Motor neuron (in vitro differentiated cells): ENCODE results near the gene FMO3. TPM values are rescaled to one million over a fixed set of nuclear protein-coding genes. Genes with fewer than 3 reads are reported as not detected.

Experiments used
- ATAC-seq, 8 experiments: fragments of 200-7000 bp; cut with Tn5 transposase; replicated peaks in 6 of 8; 2 replicates each; pipeline ENCODE4 v1.8.0; 2021; ENCODE audit warnings: mild to moderate bottlenecking in 8 of 8, moderate library complexity in 8 of 8
- H3K27ac ChIP-seq, 2 donors: fragments of 250-450 bp; sonication (Bioruptor Pico); 2 replicates each; pipeline ENCODE4 v1.9.0; 2021; ENCODE audit warnings: antibody characterized with exemption in 2 of 2, mild to moderate bottlenecking in 2 of 2, moderate library complexity in 1 of 2
- H3K4me1 ChIP-seq, 2 donors: fragments of 250-450 bp; sonication (Bioruptor Pico); replicated peaks in 1 of 2; 2 replicates each; pipeline ENCODE4 v1.6.1; 2021; ENCODE audit warnings: antibody characterized with exemption in 2 of 2, mild to moderate bottlenecking in 2 of 2, moderate library complexity in 1 of 2
- H3K4me3 ChIP-seq, 5 donors: fragments of 250-450 bp; sonication (Bioruptor Pico); 2 replicates each; pipeline ENCODE4 v1.9.0; 2021; ENCODE audit warnings: antibody characterized with exemption in 5 of 5, mild to moderate bottlenecking in 5 of 5, moderate library complexity in 4 of 5
- WGBS, 10 experiments: fragments of 450-650 bp; shearing (Covaris generic); methylation state at CpG; one replicate each; pipeline ENCODE4 v1.0.0; 2022; 5-methylcytosine and 5-hydroxymethylcytosine counted together
- in situ Hi-C, 9 experiments: fragments of 400-800 bp; cut with MboI; loops; one replicate each; pipeline ENCODE4 v1.15.0; 2021; ENCODE audit warnings: low sequenced_read_pairs in 9 of 9, low pct_unique_long_range_greater_than_20kb in 2 of 9; ENCODE audit not compliant: unreplicated experiment in 9 of 9
- total RNA-seq, 8 experiments: library from RNA; unstranded; fragments of 300-600 nt; gene quantifications; 2 replicates each; pipeline versions ENCODE4 v1.2.3 to v1.2.4, GENCODE V29; 2022

FMO3 gene
- total RNA-seq, 8 experiments from 2014 or later, result 0.25 to 2.2 (median 0.40) TPM; not detected in 2

- H3K4me1 ChIP-seq, result no peaks in the 10 kb centered on the region
- no peak overlapping the region for H3K27ac ChIP-seq
- in situ Hi-C loops, result no loop called here
- no peak overlapping the region for H3K4me3 ChIP-seq
- no peak for ATAC-seq
Measured at GRCh38 chr1:171122299-171122698, 31.6 kb downstream of the FMO3 start.

- H3K4me3 ChIP-seq, result no peak overlapping the region
- H3K4me1 ChIP-seq, result no peaks in the 10 kb centered on the region
- no peak overlapping the region for H3K27ac ChIP-seq
- ATAC-seq, result no peak
- in situ Hi-C loops, result no loop called here
Measured at GRCh38 chr1:171122893-171123292, 32.2 kb downstream of the FMO3 start.

- in situ Hi-C loops, result no loop called here
- H3K27ac ChIP-seq, result no peak overlapping the region
- no peak for ATAC-seq
- no peak overlapping the region for H3K4me3 ChIP-seq
- 34 to 92% (median 73%) methylated on average over 1 to 4 of the region's 4 CpGs; no CpG with 5 or more reads in 1 of the 10 experiments for WGBS, 10 experiments
- no peaks in the 10 kb centered on the region for H3K4me1 ChIP-seq
Measured at GRCh38 chr1:171126504-171126903, 35.8 kb downstream of the FMO3 start.

GRCh38 chr1:171127099-171127498, 36.4 kb downstream of the FMO3 start:
- peak in 1 of 8 experiments; percentile 27 for ATAC-seq
- in situ Hi-C loops, result no loop called here
- H3K4me1 ChIP-seq, result no peaks in the 10 kb centered on the region
- no peak overlapping the region for H3K4me3 ChIP-seq
- H3K27ac ChIP-seq, result no peak overlapping the region
- 0 to 100% (median 83%) methylated on average over 1 of the region's 1 CpG; no CpG with 5 or more reads in 1 of the 10 experiments for WGBS, 10 experiments

- ATAC-seq, result peak in 3 of 8 experiments; percentile 91 to 95 (median 94)
- Histone ChIP-seq H3K4me1 (no peaks in the 10 kb centered on the region), H3K27ac (no peak overlapping the region), H3K4me3 (no peak overlapping the region)
- in situ Hi-C loops, result no loop called here
- WGBS, 10 experiments, result 11 to 94% (median 56%) methylated on average over 1 to 2 of the region's 2 CpGs; no CpG with 5 or more reads in 3 of the 10 experiments
Measured at GRCh38 chr1:171127501-171127900, 36.8 kb downstream of the FMO3 start.

GRCh38 chr1:171128463-171128862, 37.8 kb downstream of the FMO3 start:
- in situ Hi-C loops, result no loop called here
- H3K4me1 ChIP-seq, result no peaks in the 10 kb centered on the region
- no peak for ATAC-seq
- no peak overlapping the region for H3K4me3 ChIP-seq
- H3K27ac ChIP-seq, result no peak overlapping the region

- Histone ChIP-seq H3K4me1 (no peaks in the 10 kb centered on the region), H3K4me3 (no peak overlapping the region), H3K27ac (no peak overlapping the region)
- 0 to 80% (median 46%) methylated on average over 1 to 3 of the region's 3 CpGs for WGBS, 10 experiments
- ATAC-seq, result peak in 3 of 8 experiments; percentile 28 to 78 (median 37)
- in situ Hi-C loops, result no loop called here
Measured at GRCh38 chr1:171134204-171134923, 43.7 kb downstream of the FMO3 start.

- Histone ChIP-seq H3K27ac (no peak overlapping the region), H3K4me3 (no peak overlapping the region), H3K4me1 (no peaks in the 10 kb centered on the region)
- 22 to 92% (median 75%) methylated on average over 1 to 2 of the region's 2 CpGs for WGBS, 10 experiments
- in situ Hi-C loops, result no loop called here
- ATAC-seq, result no peak
Measured at GRCh38 chr1:171137580-171137979, 46.9 kb downstream of the FMO3 start.

GRCh38 chr1:171138980-171139379, 48.3 kb downstream of the FMO3 start:
- ATAC-seq, result no peak
- WGBS, 10 experiments, result 8 to 100% (median 91%) methylated on average over 1 to 2 of the region's 2 CpGs
- Histone ChIP-seq H3K4me3 (no peak overlapping the region), H3K4me1 (no peaks in the 10 kb centered on the region), H3K27ac (no peak overlapping the region)
- in situ Hi-C loops, result no loop called here

- Histone ChIP-seq H3K4me1 (no peaks in the 10 kb centered on the region), H3K27ac (no peak overlapping the region), H3K4me3 (no peak overlapping the region)
- WGBS, 10 experiments, result 93 to 100% (median 98%) methylated on average over 1 to 4 of the region's 4 CpGs; no CpG with 5 or more reads in 4 of the 10 experiments
- ATAC-seq, result no peak
- in situ Hi-C loops, result no loop called here
Measured at GRCh38 chr1:171139890-171140289, 49.2 kb downstream of the FMO3 start.

GRCh38 chr1:171140401-171140800, 49.7 kb downstream of the FMO3 start:
- Histone ChIP-seq H3K4me3 (no peak overlapping the region), H3K27ac (no peak overlapping the region), H3K4me1 (no peaks in the 10 kb centered on the region)
- no peak for ATAC-seq
- in situ Hi-C loops, result no loop called here
- 44 to 100% (median 71%) methylated on average over 1 to 5 of the region's 5 CpGs; no CpG with 5 or more reads in 1 of the 10 experiments for WGBS, 10 experiments

- in situ Hi-C loops, result no loop called here
- peak in 1 of 8 experiments; percentile 76 for ATAC-seq
- H3K4me3 ChIP-seq, result no peak overlapping the region
- H3K4me1 ChIP-seq, result no peaks in the 10 kb centered on the region
- 13 to 93% (median 80%) methylated on average over 1 to 4 of the region's 4 CpGs for WGBS, 10 experiments
- no peak overlapping the region for H3K27ac ChIP-seq
Measured at GRCh38 chr1:171140956-171141687, 50.4 kb downstream of the FMO3 start.

GRCh38 chr1:171141688-171142415, 51.1 kb downstream of the FMO3 start:
- no peaks in the 10 kb centered on the region for H3K4me1 ChIP-seq
- H3K4me3 ChIP-seq, result no peak overlapping the region
- peak in 3 of 8 experiments; percentile 80 to 89 (median 80) for ATAC-seq
- in situ Hi-C loops, result no loop called here
- 0 to 92% (median 79%) methylated on average over 1 to 6 of the region's 6 CpGs; no CpG with 5 or more reads in 1 of the 10 experiments for WGBS, 10 experiments
- no peak overlapping the region for H3K27ac ChIP-seq
